ENCODE data around the gene TMCO1.
"Not testable (repeated sequence)": the region's sequence is repeated elsewhere in the genome, so short reads cannot be mapped to it uniquely, and the experiment has no call there.

- not testable (repeated sequence) for TF ChIP-seq RFX5 (IDR thresholded peaks at IDR 0.05; ENCODE audit: low read depth, low read length); HES4 (CRISPR knock-in tag; IDR thresholded peaks at IDR 0.05; ENCODE audit: borderline replicate concordance); CCAR2 (optimal IDR thresholded peaks at IDR 0.05; ENCODE audit: low read depth, low read length); XRCC5 (optimal IDR thresholded peaks at IDR 0.05; ENCODE audit: low read length); YEATS4 (CRISPR knock-in tag; IDR thresholded peaks at IDR 0.05; ENCODE audit: borderline replicate concordance); NONO (IDR thresholded peaks at IDR 0.05); NONO (CRISPR knock-in tag; conservative IDR thresholded peaks at IDR 0.05); ZNF780A (CRISPR knock-in tag; IDR thresholded peaks at IDR 0.05)
- TF ChIP-seq, protein P1, sequence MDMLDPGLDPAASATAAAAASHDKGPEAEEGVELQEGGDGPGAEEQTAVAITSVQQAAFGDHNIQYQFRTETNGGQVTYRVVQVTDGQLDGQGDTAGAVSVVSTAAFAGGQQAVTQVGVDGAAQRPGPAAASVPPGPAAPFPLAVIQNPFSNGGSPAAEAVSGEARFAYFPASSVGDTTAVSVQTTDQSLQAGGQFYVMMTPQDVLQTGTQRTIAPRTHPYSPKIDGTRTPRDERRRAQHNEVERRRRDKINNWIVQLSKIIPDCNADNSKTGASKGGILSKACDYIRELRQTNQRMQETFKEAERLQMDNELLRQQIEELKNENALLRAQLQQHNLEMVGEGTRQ (IDR thresholded peaks at IDR 0.05; ENCODE audit: low read depth, low read length) = not testable (repeated sequence)
- TF ChIP-seq, protein P1 (CRISPR knock-in tag; IDR thresholded peaks at IDR 0.05; ENCODE audit: borderline replicate concordance) = not testable (repeated sequence)
Measured at GRCh38 chr1:165778197-165778596, 9.5 kb upstream of the TMCO1 start.

Data from HepG2 (cell line).